RPMI8226 (cell line): Measurements from ENCODE around the gene FBXO48.

Experiments used
- DNase-seq: peaks from one replicate; pipeline ENCODE4 v3.0.0-alpha.2; 2015

Gene FBXO48

DNA sequence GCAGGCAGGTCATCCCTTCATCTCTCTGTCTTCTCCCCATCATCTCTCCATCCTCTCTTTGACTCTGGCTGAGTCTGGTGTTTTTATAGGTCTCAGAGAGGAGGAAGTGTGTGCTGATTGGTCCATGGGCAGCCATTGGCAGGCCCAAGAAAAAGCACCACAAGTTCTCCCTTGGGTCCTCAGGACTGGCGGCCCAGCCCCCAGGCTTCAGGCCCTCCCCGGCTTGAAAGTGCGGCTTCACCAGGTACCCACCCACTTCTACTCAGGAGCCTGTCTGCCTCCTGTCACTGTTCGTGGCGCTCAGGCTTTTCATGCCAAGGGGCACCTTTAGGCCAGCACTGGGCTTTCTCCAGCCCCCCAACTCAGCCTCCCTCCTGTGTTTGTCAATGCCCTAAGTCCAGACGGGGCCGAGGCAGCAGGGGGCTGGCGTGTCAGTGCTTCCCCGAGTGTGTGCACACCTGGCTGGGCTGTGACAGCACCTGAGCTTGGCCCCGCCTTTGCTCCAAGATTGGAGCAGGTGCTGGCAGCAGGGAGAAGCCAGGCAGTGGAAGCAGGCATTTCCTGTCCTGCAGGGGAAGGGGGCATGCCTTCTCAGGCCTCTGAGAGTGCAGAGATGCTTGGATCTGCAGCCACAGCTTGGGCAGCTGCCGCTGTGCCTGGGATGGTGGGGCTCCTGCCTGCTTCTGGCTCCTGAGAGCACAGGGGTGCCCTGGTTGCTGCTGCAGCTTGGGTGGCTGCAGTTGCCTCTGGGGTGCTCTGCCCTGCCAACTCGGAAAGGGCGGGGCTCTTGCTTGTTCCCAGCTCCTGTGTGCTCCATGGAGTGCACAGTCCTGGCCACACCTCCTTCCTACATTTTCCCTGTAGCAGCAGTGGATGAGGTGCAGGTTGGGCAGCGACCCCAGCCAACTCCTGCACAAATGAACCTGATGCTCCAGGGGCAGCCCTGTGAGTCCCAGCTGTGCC lies 34.1 kb downstream of the FBXO48 start:
- no peak for DNase-seq

- no peak for DNase-seq
Measured at GRCh38 chr2:68431316-68431972, 35.6 kb downstream of the FBXO48 start.

DNA sequence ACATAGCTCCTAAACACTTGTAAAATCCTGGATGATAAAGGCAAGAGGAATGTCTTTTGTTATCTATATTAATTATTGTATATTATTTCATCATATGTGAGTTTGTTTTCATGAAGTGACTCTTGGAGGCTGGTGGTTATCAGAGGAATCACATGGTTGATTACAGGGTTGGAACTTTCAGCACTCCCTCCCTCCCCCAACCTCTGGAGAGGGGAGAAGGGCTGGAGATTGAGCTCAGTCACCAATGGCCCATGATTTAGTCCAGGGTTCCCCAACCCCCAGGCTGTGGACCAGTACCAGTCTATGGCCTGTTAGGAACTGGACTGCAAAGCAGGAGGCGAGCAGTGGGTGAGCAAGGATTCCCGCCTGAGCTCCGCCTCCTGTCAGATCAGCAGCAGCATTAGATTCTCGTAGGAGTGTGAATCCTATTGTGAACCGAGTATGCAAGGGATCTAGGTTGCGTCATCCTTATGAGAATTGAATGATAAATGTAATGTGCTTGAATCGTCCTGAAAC lies 37.7 kb downstream of the FBXO48 start:
- DNase-seq: no peak

DNA sequence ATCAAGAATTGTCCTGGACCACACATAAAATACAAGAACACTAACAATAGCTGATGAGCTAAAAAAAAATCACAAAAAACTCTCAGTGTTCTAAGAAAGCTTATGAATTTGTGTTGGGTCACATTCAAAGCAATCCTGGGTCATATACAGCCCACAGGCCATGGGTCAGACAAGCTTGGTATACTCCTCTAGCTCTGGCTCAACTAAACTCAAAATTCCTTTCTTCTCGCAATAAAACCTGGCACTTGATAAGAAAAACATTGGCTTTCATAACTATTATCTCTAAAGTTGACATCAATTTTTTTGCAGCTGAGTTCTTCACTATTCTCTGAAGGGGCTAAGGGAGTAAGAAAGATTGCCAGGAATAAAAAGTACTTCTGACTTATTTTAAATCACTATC lies 38.3 kb downstream of the FBXO48 start:
- no peak for DNase-seq

DNA sequence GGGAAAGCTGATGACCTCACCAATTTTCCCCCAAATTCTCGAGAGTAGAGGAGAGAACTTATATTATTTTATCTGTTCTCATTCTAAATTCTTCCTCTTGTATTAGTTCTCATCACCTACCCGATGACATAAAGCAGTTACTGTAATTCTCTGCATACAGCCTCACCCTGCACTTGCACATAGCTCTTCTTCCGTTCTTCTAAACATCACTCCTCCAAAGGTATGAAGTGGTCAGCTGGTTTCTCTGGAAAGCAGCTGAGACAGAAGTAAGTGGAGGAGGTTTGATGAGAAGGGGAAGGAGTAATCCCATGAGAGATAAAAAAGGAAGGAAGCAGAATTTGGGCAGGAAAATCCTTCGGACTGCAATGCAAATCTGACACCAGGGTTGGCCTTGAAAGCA lies 39.0 kb downstream of the FBXO48 start:
- DNase-seq: no peak

DNA sequence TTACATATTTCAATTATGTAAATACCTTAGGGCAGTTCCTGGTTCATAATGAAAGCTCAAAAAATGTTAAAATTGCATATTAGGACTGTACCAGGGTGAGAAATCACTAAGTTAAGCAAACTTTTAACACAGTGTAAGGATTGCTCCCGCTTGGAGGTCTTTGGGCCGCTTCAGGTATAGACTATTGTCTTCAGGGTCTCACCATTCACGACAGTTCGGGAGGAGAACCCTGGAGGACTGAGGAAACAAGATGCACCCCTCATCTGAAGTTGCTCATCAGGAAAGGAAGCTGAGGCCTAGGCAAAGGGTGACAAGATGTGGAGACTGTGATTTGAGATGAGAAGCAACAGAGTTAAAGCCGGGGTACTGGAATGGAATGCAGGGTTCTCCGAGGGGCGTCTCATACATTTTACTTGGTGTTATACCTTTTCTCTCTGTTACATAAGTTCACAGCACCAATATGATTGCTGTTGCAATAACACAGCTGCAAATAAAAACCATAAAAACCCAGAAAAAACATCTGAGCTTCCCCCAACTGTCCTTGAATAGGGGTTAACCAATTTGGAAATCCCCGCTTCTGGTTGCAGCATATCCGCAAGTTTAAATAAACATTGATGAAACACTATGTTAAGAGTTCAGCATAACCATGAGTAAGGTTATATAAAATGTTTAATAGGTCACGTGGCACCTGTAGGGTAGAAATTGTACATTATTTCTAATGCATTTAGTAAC lies 40.1 kb downstream of the FBXO48 start:
- DNase-seq: no peak

DNA sequence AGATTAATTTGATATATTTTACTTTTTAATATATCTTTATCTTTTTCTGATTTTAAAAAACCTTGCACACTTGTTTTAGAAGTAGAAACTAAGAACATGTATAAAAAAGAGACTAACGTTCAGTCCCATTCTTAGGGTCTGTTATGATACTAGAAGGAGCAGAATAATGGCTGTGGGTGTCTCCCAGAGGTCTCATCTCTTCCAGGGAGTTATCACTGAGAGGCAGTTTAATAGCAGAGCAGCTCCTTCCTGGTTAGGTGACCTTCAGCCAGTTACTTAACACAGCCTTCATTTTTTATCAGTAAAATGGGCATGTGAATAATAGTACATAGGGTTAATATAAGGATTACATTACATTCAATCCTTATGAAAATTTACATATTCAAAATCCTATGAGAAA lies 40.6 kb downstream of the FBXO48 start:
- no peak for DNase-seq

GRCh38 chr2:68425503-68425902 lies 41.6 kb downstream of the FBXO48 start:
- DNase-seq: no peak

GRCh38 chr2:68423966-68424650 lies 43.0 kb downstream of the FBXO48 start:
- DNase-seq: peak; percentile 72

GRCh38 chr2:68420254-68420910 lies 46.7 kb downstream of the FBXO48 start:
- DNase-seq: no peak

DNA sequence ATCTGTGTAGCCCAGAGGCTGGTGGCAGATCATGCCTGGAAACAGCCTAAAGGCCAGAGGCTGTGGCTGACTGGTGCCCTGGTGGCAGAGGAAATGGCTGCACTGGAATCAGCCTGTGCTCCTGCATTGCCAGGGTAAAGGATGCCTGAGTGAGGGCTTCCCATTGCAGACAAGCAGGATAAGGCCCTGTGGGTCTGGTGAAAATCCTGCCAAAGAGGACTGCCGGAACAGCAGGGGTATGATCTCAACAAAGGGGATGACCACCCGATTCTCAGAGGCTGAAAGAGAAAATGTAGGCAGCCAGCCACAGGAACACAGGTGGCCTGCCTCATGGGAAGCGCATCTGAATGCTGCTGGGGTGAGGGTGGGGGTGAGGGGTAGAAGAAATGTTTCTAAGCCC lies 48.2 kb downstream of the FBXO48 start:
- DNase-seq: no peak

DNA sequence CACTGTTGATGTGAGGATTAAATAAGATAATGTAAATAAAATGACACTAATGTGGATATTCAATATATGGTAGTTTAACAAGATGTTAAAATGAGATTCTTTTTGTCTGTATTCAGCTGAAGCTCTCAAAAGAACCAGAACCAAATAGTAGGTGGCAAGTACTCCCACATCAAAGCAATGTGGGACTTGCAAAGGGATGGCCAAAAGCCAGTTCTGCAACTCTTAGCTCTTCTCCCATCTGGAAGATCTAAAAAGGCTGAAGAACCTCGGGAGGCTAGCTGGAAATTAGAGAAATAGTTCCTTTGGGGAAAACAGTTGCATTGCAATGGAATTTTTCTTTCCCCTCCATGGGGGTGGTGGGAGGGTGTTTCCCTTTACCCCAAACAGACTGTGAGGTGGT lies 48.7 kb downstream of the FBXO48 start:
- no peak for DNase-seq

GRCh38 chr2:68417926-68418325 lies 49.2 kb downstream of the FBXO48 start:
- no peak for DNase-seq

- no peak for DNase-seq
Measured at GRCh38 chr2:68416081-68416675, 50.9 kb downstream of the FBXO48 start.

- DNase-seq: no peak
Measured at GRCh38 chr2:68415521-68415920, 51.6 kb downstream of the FBXO48 start.

DNA sequence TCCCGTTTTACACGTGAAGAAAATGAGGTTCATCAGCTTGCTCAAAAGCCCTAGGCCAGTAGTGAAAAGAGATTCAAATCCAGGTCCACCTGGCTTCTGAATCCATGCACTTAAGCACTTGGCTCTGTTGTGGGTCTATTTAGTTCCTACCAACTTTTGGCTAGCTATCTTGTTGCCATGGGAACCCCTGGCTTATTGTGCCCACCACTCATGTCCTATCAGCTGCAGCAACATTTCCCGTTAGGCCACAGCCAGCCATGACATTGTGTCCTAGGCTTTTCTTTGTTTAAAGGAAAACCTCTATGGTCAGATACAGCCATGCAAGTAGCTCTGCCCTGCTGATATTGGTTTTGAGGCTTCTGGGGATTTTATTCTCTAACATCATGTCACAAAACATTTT lies 52.2 kb downstream of the FBXO48 start:
- DNase-seq: no peak

DNA sequence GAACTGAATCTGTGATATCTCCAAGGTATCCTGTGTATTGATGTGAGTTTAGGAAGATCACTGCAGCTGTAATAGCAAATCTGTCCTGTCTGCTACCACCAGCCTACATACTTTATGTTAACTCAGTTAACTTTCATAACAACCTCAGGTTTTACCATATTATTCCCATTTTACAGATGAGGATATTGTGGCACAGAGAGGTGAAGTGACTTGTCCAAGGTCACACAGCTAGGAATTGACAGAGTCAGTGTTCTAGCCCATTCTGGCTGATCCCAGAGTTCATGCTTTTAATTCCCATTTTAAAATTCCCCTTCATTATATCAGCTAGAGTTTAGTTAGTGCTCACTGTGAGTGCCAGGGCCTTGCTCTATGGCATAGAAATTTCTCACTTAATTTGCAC lies 52.6 kb downstream of the FBXO48 start:
- no peak for DNase-seq

GRCh38 chr2:68413466-68413865 lies 53.6 kb downstream of the FBXO48 start:
- DNase-seq: no peak

DNA sequence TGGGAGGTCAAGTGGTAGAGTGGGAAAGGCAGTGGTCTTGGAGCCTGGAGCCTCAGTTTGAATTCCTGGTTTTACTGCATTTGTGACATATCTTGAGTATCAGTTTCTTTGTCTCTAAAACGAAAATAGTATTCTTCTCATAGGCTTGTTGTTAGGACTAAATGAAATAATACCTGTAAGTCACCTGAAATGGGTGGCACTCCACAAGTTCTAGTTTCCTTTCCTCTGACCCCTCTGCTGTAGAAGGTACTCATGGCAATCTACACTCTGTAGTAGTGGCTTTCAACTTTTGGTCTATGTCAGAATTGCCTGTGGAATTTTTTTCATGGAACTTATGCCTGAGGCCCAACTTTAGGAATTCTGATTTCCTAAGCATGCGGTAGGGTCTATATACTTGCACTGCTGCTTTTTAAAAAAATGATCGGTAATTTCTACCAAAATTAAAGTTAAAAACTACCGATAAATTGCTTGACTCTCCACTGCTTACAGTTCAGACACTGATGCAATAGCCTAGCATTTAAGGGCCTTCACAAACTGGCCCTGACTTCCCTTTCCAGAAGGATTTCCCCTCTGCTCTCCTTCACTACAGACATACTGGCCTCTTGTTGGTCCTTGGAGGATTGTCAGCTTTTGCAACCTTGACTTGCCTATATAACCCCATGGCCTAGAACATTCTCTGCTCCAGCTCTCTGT lies 54.8 kb downstream of the FBXO48 start:
- no peak for DNase-seq

GRCh38 chr2:68411397-68412126 lies 55.5 kb downstream of the FBXO48 start:
- DNase-seq: peak; percentile 68
